GM21423 (cell line): ENCODE measurements around the gene MINDY4.

Experiments used
- ATAC-seq: cut with Tn5 transposase; IDR thresholded peaks from one replicate; pipeline ENCODE4 v1.9.1; 2021; ENCODE audit warnings: mild to moderate bottlenecking, moderate library complexity; ENCODE audit not compliant: unreplicated experiment

The MINDY4 gene

DNA sequence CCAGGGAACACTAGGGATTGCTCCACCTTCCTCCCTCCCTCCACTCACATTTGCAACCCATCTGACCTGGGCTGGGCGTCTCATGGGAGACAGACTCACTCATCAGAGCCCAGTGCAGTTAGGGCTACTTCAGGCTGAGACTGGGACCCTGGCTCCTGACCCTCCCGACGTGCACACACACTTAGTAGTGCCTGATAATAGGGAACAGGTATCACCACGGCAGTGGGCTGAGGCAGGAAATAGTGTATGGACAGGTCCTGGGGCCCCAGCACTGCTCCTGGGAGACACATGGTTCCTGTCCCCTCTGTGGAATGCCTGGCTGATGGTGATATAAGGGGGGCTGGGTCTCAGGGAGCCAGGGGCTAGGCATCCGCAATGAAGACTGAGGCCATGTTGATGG lies 154.7 kb downstream of the MINDY4 start:
- ATAC-seq: no peak

- no peak for ATAC-seq
Observed at GRCh38 chr7:30926313-30926712, 155.1 kb downstream of the MINDY4 start.

DNA sequence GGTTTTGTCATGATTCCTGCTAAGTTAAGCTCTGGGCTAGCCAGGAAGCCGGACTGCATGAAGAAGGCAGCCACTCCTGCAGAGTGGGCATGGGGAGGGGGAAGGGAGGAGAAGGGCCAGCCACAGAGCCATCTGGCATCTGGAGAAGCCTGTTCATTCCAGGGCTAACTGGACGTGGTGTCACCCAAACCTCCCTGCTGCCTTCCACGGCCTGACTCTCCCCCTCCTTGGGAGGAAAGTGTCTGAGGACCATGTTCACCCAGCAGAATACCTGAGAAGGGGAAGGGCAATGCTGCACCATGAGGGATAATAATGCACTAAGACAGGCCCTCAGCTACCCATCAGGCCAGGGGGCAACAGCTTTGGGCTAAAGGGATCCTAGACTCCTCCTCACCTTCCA lies 155.8 kb downstream of the MINDY4 start:
- ATAC-seq: no peak

- no peak for ATAC-seq
Observed at GRCh38 chr7:30927559-30927958, 156.3 kb downstream of the MINDY4 start.

- ATAC-seq: no peak
Observed at GRCh38 chr7:30928254-30928872, 157.1 kb downstream of the MINDY4 start.

DNA sequence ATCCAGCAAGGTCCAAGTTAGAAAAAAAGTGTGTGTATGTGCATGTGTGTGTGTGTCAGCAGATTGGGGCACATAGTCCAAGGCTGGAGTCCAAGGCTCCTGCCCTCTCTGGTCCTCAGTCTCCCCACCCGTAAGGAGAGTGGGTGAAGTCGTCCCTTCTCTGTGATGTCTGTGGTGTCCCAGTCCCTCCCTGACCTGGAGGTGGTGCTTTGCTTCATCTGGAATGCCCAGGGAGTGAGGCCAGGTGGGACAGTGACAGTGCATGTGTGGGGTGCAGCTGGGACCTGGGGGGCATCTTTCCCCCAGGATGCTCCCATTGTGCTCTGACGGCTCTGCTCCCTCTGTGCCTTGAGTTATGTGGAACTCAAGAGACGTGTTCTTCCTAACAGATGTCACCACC lies 158.5 kb downstream of the MINDY4 start:
- no peak for ATAC-seq

DNA sequence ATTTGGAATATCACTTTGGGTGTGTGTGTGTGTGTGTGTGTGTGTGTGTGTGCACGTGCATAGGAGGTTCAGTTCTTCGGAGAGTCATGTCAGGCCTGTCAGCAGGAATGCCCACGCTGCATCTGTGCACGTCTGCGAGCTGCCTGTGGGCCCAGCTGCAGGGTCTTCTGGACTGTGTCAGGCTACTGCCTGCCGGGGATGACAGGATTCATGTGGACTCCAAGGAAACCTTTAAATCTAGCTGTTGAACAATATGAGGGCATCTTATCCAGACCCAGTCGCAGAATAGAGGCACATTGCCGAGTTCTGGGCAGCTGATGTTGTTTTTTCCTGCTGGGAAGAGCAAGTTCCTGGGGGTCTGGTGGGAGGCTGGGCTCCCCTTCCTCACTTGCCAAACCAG lies 159.4 kb downstream of the MINDY4 start:
- no peak for ATAC-seq

- no peak for ATAC-seq
Observed at GRCh38 chr7:30931161-30931928, 160.1 kb downstream of the MINDY4 start.

DNA sequence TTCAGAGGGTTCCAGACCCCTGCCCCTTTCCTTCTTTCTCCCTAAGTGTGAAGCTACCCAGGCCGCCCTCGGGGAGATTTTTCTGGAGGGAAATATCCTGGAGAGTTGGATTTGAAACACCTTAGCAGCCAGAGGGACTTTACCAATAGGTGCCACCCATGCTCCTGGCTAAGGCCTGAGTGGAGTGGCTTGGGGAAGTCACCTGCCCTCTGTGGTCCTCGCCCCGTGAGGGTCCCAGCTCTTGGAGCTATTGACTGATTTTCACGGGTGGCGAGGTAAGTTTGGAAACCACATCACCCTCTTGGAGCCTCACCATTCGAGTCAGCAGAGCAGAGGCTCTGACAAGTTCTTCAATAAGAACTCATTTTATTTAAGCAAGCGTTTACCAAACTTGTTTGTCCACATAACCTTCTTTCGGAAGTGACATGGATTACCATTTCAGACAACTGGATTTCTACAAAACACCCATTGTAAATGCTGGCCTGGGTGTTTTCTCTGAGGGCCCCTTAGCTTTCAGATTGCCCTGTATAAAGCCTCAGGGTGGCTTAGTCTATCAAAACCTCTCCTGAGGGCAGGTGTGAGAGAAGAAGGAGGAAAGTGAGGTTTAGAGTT lies 160.8 kb downstream of the MINDY4 start:
- ATAC-seq: no peak

- no peak for ATAC-seq
Observed at GRCh38 chr7:30932562-30932961, 161.3 kb downstream of the MINDY4 start.

DNA sequence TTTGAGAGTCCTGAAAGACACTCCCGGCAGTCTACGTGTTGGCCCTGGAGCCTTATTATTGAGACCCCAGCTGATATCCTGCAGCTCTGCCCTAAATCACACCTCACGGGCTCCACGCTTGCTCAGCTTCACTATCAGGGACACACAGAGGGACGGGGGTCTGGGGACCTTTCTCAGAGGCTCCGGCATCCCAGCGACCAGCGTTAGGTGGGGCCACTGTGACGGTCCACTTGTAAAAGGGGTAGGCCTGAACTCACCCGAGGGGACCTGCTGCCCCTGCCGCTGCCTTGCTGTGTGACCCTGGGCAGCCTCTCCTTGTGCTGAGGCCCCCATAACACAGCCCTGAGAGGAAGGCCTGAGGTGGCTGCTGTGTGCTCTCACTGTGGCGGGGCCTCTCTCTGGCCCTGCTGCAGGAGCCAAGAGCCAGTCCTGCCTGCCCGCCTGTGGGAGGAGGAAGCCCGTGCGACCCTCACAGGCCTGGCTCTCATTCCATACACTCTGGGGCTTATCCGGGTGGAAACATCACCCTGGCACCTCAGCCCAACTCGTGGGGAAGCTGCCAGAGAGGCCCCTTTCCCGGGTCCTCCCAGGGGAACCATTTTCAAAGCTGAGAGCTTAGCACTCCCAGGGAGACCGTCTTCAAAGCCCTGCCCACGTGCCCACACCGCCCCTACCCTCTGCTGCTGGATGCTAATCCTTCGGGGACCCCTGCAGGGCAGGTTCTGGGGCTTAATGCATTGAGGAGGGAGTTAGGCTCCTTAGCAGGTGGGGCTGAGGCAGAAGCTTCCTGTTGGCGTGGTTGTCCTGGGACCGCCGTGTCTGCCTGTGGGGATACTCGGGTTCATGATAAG lies 162.1 kb downstream of the MINDY4 start:
- ATAC-seq: no peak

DNA sequence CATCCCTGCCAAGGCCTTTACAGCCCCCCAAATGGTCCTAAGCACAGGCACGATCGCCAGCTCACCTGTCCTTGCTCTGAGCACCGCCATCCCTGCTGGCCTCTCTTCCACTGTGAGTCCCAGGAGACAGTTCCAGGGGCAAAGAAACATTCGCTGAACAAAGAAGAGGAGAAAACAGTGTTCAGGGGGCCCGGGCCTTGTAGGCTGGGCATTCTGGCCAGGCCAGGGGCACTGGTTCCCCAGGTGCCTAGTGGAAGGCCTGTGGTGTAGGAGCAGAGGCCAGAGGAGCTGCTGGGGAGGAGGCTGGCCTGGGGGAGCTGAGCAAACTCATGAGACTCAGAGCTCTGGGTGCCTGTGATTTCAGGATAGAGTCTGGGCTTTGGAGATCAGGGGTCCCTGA lies 163.0 kb downstream of the MINDY4 start:
- ATAC-seq: no peak

DNA sequence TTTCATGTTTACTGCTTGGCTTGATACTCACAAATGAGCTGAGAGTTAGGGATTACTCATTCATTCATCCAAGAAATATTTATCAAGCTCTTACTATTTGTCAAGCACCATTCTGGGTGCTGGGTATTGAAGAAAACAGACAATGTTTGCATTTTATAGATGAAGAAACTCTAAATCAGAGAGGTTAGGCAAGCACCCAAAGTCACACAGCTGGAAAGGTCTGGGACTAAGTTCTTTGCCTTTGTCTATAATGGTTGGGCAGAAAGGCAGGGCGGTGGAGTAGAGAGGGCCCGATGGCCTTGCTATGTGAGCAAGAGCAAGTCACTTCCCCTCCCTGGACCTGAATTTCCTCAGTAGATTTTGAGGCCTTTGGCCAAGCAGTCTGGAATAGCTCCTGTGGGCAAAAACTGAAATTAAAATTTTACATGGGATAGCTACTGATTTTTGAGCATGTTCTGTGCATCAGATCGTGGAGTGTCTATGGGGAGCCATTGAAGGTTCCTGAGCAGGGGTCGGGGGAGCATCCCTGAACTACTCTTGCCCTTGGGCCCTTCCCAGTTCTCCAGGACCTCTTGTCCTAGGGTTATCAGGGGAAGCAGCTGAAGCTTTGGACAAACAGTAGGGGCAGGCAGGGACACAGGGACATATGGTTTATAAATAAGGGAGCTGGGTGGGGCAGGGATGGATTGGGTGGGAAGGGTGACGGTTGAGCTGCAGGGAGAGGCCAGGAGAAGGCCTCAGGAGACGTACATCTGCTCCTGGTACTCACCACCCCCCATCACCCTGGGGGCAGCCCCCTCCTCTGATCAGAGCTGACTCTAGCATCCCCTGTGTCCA lies 163.7 kb downstream of the MINDY4 start:
- ATAC-seq: no peak

DNA sequence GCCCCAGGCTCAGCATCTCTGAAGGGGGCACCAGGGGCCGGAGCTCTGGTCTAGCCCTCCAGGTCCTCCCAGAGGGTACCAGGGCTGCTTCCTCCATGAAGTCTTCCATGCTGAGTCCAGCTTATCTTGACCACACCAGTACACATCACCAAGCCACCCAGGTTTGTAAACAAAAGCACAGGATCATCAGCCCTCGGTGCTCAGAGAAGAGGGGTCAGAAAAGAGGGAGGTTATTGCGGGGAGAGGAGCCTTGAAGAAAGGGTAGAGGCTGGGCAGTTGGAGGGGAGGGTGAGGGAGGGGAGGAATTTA lies 164.3 kb downstream of the MINDY4 start:
- no peak for ATAC-seq

- no peak for ATAC-seq
Observed at GRCh38 chr7:30936650-30937245, 165.5 kb downstream of the MINDY4 start.

DNA sequence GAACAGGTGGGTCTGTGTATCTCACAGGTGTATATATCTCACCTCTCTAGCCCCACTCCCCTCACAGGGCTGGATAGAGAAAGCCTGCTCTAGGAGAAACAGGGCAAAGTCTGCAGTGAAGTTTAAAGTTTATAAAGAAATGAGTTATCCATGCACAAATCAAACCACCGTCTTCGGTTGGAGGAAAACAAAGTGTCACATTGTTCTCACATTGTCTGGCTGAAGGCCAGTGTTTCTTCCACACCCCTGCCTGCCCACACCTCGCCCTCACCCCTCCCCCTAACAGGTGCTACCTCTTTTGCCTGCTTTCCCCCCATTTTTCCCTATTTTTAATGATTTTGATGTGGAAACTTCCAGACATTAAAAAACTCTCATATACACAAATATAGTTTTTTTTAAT lies 166.2 kb downstream of the MINDY4 start:
- ATAC-seq: no peak

DNA sequence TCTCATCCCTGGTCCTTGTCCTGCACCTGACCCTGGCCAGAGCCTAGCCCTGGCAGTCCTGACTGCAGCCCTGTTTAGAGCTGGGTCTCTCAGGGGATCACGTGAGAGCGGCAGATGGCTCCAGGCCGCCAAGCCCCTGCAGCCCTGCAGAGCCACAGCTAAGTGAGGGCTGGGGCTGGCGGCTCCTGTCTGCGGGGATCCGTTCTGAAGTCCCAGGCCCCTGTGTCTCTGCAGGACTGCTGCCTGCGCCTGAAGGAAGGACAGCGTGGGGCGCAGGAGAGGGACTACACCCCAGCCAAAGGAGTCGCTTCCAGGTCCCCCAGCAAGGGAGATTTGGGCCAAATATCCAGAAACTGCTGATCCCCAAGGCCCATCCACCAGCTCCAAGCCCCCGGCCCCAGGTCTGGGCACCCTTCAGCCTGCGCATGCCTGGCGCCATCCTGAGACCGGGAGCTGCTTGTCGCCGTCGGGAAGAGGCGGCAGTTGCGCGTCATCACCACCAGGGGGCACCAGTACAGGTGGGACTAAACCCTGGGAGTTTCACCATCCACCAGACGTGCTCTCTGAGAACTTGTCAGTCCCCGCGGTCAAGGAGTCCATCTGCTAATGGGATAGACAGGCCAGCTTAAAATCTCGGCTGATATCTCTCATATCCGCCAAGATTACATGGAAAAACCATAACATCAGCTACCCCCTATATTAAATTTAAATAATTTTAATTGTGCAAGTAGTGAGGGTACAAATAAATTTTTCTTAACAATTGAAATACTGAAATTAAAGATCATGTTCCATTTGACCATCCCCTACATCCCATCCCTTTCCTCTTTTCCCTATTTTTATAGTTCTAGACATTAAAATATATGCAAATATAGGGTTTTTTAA lies 167.5 kb downstream of the MINDY4 start:
- peak; percentile 84 for ATAC-seq

- no peak for ATAC-seq
Observed at GRCh38 chr7:30941582-30942323, 170.5 kb downstream of the MINDY4 start.
